Calu3 (cell line): Measurements from ENCODE around the gene CEACAM3. TPM values are rescaled to one million over a fixed set of nuclear protein-coding genes. Genes with fewer than 3 reads are reported as not detected.

ENCODE experiments used
- BruUV-seq: library from RNA; stranded (reverse); fragments of 400-500 nt; replicated peaks from 2 replicates; lab custom pipeline; 2021; lab: Mats Ljungman, UMichigan
- CTCF ChIA-PET: fragments of 300-600 bp; sonication (Branson Sonifier 250); formaldehyde crosslinking; loops from one replicate; lab custom pipeline; 2022; ENCODE audit warnings: antibody characterized with exemption; lab: Charles Lee
- DNase-seq: peaks from one replicate; pipeline ENCODE4 v3.0.0; 2022
- H3K27ac Mint-ChIP-seq: one replicate; pipeline ENCODE4 v1.8.0; 2022; ENCODE audit warnings: mixed read lengths; ENCODE audit not compliant: unreplicated experiment
- H3K27me3 Mint-ChIP-seq: one replicate; pipeline ENCODE4 v1.8.0; 2022; ENCODE audit warnings: mixed read lengths; ENCODE audit not compliant: unreplicated experiment
- H3K36me3 Mint-ChIP-seq: one replicate; pipeline ENCODE4 v1.8.0; 2022; ENCODE audit warnings: mild to moderate bottlenecking, moderate library complexity, mixed read lengths; ENCODE audit not compliant: insufficient read depth, unreplicated experiment
- H3K4me1 Mint-ChIP-seq: one replicate; pipeline ENCODE4 v1.8.0; 2022; ENCODE audit warnings: mild to moderate bottlenecking, low read depth, mixed read lengths; ENCODE audit not compliant: unreplicated experiment
- H3K4me3 Mint-ChIP-seq: one replicate; pipeline ENCODE4 v1.8.0; 2022; ENCODE audit warnings: mild to moderate bottlenecking, low read depth, moderate library complexity, mixed read lengths; ENCODE audit not compliant: unreplicated experiment
- H3K9me3 Mint-ChIP-seq: one replicate; pipeline ENCODE4 v1.8.0; 2022; ENCODE audit warnings: low read depth, mixed read lengths; ENCODE audit not compliant: unreplicated experiment
- CTCF ChIP-seq: fragments of 200-600 bp; IDR thresholded peaks from one replicate; pipeline ENCODE4 v1.8.0; 2022; ENCODE audit warnings: antibody characterized with exemption; ENCODE audit not compliant: unreplicated experiment
- intact Hi-C: fragments of 100-400 bp; cut with micrococcal nuclease; formaldehyde crosslinking; loops from one replicate; pipeline ENCODE4 v1.10.0; 2022; ENCODE audit not compliant: unreplicated experiment
- total RNA-seq: library from RNA; stranded (reverse); gene quantifications from 2 replicates; pipeline ENCODE4 v1.2.3, GENCODE V29; 2022

Gene CEACAM3
- total RNA-seq, 1 experiment from 2014 or later: not detected

DNA sequence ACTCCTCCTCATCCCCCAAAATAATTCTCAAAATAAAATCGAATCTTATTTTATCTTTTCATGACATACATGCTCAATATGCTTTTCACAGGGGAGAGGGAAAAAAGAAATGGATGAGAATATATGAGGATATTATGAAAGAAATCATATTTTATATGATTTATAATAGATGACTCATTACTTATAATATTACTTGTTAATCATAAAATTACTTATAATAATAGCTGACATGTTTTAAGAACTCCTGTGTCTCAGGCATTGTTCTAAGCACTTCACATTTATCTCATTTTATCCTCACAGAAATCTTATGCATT is 3.0 kb upstream of the CEACAM3 start:
- Mint-ChIP-seq H3K36me3 (no peaks in the 10 kb centered on the region), H3K27me3 (peaks cover 31% of the 10 kb centered on the region), H3K4me1 (peaks cover 26% of the 10 kb centered on the region), H3K4me3 (no peak overlapping the region), H3K27ac (no peak overlapping the region), H3K9me3 (no peaks in the 10 kb centered on the region)
- BruUV-seq: no TSS peak
- CTCF ChIA-PET: interaction anchor here (1.0 to 5.5 kb wide), 12 partner anchors 11 to 165 kb away, joined by 3 to 50 read pairs (median 8); partner anchors contain the start of genes CEACAM6, RABAC1 and RPS19
- DNase-seq: no peak
- intact Hi-C loops: loop anchor here (10.0 kb wide), 1 partner anchor 161 kb away; the partner anchor contains the start of gene RABAC1
- TF ChIP-seq CTCF: no peak

DNA sequence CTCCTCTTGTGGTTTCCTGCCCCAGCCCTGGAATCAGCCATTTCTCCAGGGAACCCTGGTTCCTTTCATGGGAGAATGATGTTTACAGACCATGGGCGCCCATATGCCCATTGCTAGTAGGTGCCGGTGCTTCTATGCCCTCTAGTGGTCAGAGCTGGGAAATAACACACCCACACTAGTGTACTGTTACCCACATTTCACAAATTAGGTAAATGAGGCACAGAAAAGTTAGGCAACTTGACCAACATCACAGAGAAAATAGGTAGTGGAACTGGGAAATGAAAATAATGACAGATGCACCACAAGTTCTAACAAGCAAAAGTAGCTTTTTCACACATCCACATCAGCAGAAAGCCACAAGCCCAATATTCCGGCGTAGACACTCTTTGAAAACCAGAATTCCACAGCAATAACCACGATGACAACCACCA is 1.3 kb upstream of the CEACAM3 start:
- H3K36me3 Mint-ChIP-seq: no peaks in the 10 kb centered on the region
- H3K27ac Mint-ChIP-seq: no peak overlapping the region
- peaks cover 31% of the 10 kb centered on the region for H3K27me3 Mint-ChIP-seq
- H3K4me3 Mint-ChIP-seq: no peak overlapping the region
- H3K9me3 Mint-ChIP-seq: no peaks in the 10 kb centered on the region
- H3K4me1 Mint-ChIP-seq: peaks cover 37% of the 10 kb centered on the region
- no TSS peak for BruUV-seq
- TF ChIP-seq CTCF: peak; percentile 98
- DNase-seq: peak; percentile 76
- CTCF ChIA-PET: interaction anchor here (1.0 to 5.5 kb wide), 5 partner anchors 21 to 96 kb away, joined by 3 to 50 read pairs (median 5); partner anchors contain the start of gene CEACAM6
- intact Hi-C loops: loop anchor here (10.0 kb wide), 1 partner anchor 160 kb away; the partner anchor contains the start of gene RABAC1

DNA sequence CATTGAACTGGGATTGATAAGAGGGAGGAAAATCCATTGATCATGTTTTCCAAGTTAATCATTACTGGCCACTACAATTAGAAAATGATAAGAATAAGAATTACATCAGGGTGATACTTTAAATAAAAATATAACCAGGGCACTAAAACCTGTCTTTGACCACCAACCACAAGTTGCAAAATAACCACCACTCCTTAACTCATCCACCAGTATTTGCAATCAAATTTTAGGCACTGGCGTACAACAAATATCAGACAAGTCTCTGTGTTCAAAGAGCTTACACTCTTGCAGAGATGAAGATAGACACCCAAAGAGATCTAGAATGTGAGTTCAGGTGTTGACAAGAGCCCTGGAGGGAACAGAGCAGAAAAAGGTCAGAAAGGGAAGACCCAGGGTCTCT is 514 bp downstream of the CEACAM3 start:
- Mint-ChIP-seq H3K4me1 (peaks cover 34% of the 10 kb centered on the region), H3K27ac (no peak overlapping the region), H3K27me3 (peaks cover 31% of the 10 kb centered on the region), H3K9me3 (no peaks in the 10 kb centered on the region), H3K36me3 (no peaks in the 10 kb centered on the region), H3K4me3 (no peak overlapping the region)
- CTCF ChIA-PET: no interaction called here
- BruUV-seq: no TSS peak
- intact Hi-C loops: loop anchor here (10.0 kb wide), 1 partner anchor 158 kb away; the partner anchor contains the start of gene RABAC1
- no peak for TF ChIP-seq CTCF
- DNase-seq: no peak

DNA sequence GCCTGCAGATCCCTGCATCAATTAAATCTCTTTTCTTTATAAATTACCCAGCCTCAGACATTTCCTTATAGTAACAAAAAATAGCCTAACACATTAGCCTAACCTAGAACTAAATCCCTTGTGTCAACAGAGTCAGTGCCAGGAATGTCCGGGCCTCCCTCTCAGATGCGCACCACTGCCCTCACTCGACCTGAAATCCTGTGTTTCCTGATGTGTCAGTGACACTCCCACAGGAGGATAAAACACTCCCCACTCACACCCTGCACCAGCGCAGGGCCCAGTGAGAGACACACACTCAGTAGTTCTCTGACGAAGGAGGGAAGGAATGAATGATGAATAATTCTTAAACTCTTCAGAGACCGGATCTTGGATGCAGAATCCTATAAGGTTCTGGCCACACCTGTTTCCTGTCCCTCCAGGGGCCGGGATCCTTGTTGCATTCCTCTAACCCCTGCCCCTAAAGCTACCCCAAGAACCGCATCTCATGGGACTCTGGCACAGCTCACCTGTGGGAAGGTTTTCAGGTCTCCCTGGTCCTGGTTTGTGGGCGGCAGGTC is 3.1 kb downstream of the CEACAM3 start:
- TF ChIP-seq CTCF: no peak
- H3K27me3 Mint-ChIP-seq: peaks cover 52% of the 10 kb centered on the region
- no peaks in the 10 kb centered on the region for H3K9me3 Mint-ChIP-seq
- CTCF ChIA-PET: no interaction called here
- BruUV-seq: no TSS peak
- intact Hi-C loops: loop anchor here (10.0 kb wide), 1 partner anchor 155 kb away; the partner anchor contains the start of gene RABAC1
- peak overlapping the region; percentile 72 for H3K27ac Mint-ChIP-seq
- H3K4me1 Mint-ChIP-seq: peaks cover 19% of the 10 kb centered on the region
- no peaks in the 10 kb centered on the region for H3K36me3 Mint-ChIP-seq
- H3K4me3 Mint-ChIP-seq: no peak overlapping the region
- DNase-seq: peak; percentile 60
